A673 (cell line): ENCODE results near the gene PLAAT1. TPM values are rescaled to one million over a fixed set of nuclear protein-coding genes. Genes with fewer than 3 reads are reported as not detected.

Experiments
- BruUV-seq: library from RNA; stranded (reverse); fragments of 400-500 nt; replicated peaks from 2 replicates; lab custom pipeline; 2021; lab: Mats Ljungman, UMichigan
- CTCF ChIA-PET: fragments of 300-600 bp; sonication (Branson Sonifier 250); formaldehyde crosslinking; loops from one replicate; lab custom pipeline; 2022; ENCODE audit warnings: antibody characterized with exemption; lab: Charles Lee
- POLR2A ChIA-PET: fragments of 300-600 bp; sonication (Branson Sonifier 250); formaldehyde crosslinking; loops from one replicate; lab custom pipeline; 2022; ENCODE audit warnings: antibody characterized with exemption; ENCODE audit not compliant: low non-redundant PET; lab: Charles Lee
- DNase-seq: peaks from one replicate; pipeline ENCODE4 v3.0.0-alpha.2; 2015; ENCODE audit warnings: low spot score
- H3K27ac ChIP-seq: fragments of 200-600 bp; sonication (generic); 2 replicates; pipeline ENCODE4 v1.5.1; 2016; ENCODE audit warnings: mixed run types, low read depth, mild to moderate bottlenecking, mixed read lengths, antibody characterized with exemption, low read length; ENCODE audit not compliant: poor library complexity, severe bottlenecking
- H3K27me3 ChIP-seq: fragments of 200-600 bp; sonication (generic); replicated peaks from 2 replicates; pipeline ENCODE4 v1.6.1; 2017; ENCODE audit warnings: mixed run types, low read depth, mild to moderate bottlenecking, mixed read lengths, antibody characterized with exemption, low read length; ENCODE audit not compliant: insufficient read depth, poor library complexity
- H3K36me3 ChIP-seq: fragments of 200-600 bp; sonication (generic); 2 replicates; pipeline ENCODE4 v1.6.1; 2016; ENCODE audit warnings: mixed run types, mild to moderate bottlenecking, mixed read lengths, antibody characterized with exemption, low read length; ENCODE audit not compliant: insufficient read depth, poor library complexity, severe bottlenecking
- H3K4me1 ChIP-seq: fragments of 200-600 bp; sonication (generic); 2 replicates; pipeline ENCODE4 v1.6.1; 2017; ENCODE audit warnings: mixed run types, mild to moderate bottlenecking, mixed read lengths, antibody characterized with exemption, low read length; ENCODE audit not compliant: insufficient read depth, poor library complexity, severe bottlenecking
- H3K4me3 ChIP-seq: fragments of 200-600 bp; sonication (generic); 2 replicates; pipeline ENCODE4 v1.5.1; 2016; ENCODE audit warnings: low read depth, mixed run types, mild to moderate bottlenecking, mixed read lengths, low read length; ENCODE audit not compliant: poor library complexity, severe bottlenecking
- H3K9me3 ChIP-seq: fragments of 200-600 bp; sonication (generic); 2 replicates; pipeline ENCODE4 v1.6.1; 2016; ENCODE audit warnings: mixed run types, low read depth, mild to moderate bottlenecking, mixed read lengths, antibody characterized with exemption, low read length; ENCODE audit not compliant: poor library complexity, severe bottlenecking
- CTCF ChIP-seq: fragments of 300-800, 200-600 bp; sonication (generic); conservative IDR thresholded peaks from 2 replicates; pipeline ENCODE4 v1.5.1; 2017; ENCODE audit warnings: low read depth, mild to moderate bottlenecking, antibody characterized with exemption, low read length, moderate library complexity, mixed read lengths
- EZH2 ChIP-seq: fragments of 200-600 bp; sonication (generic); IDR thresholded peaks from 2 replicates; pipeline ENCODE4 v1.6.1; 2017; ENCODE audit warnings: borderline replicate concordance, low read depth, mild to moderate bottlenecking, mixed read lengths, antibody characterized with exemption, low read length; ENCODE audit not compliant: poor library complexity, severe bottlenecking
- intact Hi-C: fragments of 100-400 bp; cut with micrococcal nuclease; formaldehyde crosslinking; loops from one replicate; pipeline ENCODE4 v1.10.0; 2022; ENCODE audit not compliant: unreplicated experiment
- total RNA-seq: library from RNA; stranded (reverse); gene quantifications from 2 replicates; pipeline ENCODE4 v1.2.3, GENCODE V29; 2021

PLAAT1 gene
- total RNA-seq, 1 experiment from 2014 or later = 0.75 TPM

GRCh38 chr3:193237030-193237429, 4.0 kb upstream of the PLAAT1 start:
- intact Hi-C loops = no loop called here
- H3K4me3 ChIP-seq = no peak overlapping the region
- no peaks in the 10 kb centered on the region for H3K36me3 ChIP-seq
- no peak overlapping the region for H3K27ac ChIP-seq
- H3K4me1 ChIP-seq = peaks cover 6% of the 10 kb centered on the region
- ChIA-PET CTCF (no interaction called here), POLR2A (no interaction called here)
- BruUV-seq = no TSS peak
- H3K27me3 ChIP-seq = no peaks in the 10 kb centered on the region
- no peaks in the 10 kb centered on the region for H3K9me3 ChIP-seq
- no peak for DNase-seq
- TF ChIP-seq CTCF (no peak), EZH2 (no peak)

GRCh38 chr3:193240436-193240849, 579 bp upstream of the PLAAT1 start:
- Histone ChIP-seq H3K36me3 (no peaks in the 10 kb centered on the region), H3K27me3 (no peaks in the 10 kb centered on the region), H3K27ac (no peak overlapping the region), H3K4me3 (peak overlapping the region; percentile 45), H3K4me1 (peaks cover 6% of the 10 kb centered on the region), H3K9me3 (no peaks in the 10 kb centered on the region)
- DNase-seq = no peak
- ChIA-PET POLR2A (no interaction called here), CTCF (no interaction called here)
- intact Hi-C loops = no loop called here
- no TSS peak for BruUV-seq
- TF ChIP-seq CTCF = no peak
- TF ChIP-seq EZH2 = no peak

- CTCF ChIA-PET = interaction anchor here (0.6 kb wide), 1 partner anchor 1661 kb away, joined by 3 read pairs; no protein-coding TSS in a partner anchor
- no TSS peak for BruUV-seq
These were observed 694 bp downstream of the PLAAT1 start for GRCh38 chr3:193241716-193242115.

More at GRCh38 chr3:193241716-193242115, 694 bp downstream of the PLAAT1 start:
- intact Hi-C loops = no loop called here
- Histone ChIP-seq H3K27me3 (no peaks in the 10 kb centered on the region), H3K9me3 (no peaks in the 10 kb centered on the region), H3K36me3 (no peaks in the 10 kb centered on the region), H3K4me3 (peak overlapping the region; percentile 45), H3K27ac (no peak overlapping the region), H3K4me1 (peaks cover 6% of the 10 kb centered on the region)
- TF ChIP-seq EZH2 (no peak), CTCF (no peak)
- POLR2A ChIA-PET = no interaction called here
- no peak for DNase-seq
